HEK293T (cell line): ENCODE measurements around the gene ANXA6.

Experiments used
- ARNT ChIP-seq: fragments of 450-650 bp; IDR thresholded peaks from 2 replicates; pipeline ENCODE4 v1.6.1; 2017; ENCODE audit warnings: mild to moderate bottlenecking
- BHLHE40 ChIP-seq: fragments of 450-650 bp; IDR thresholded peaks from 2 replicates; pipeline ENCODE4 v1.6.1; 2016; ENCODE audit warnings: mild to moderate bottlenecking, moderate library complexity, borderline replicate concordance
- CTBP1 ChIP-seq: fragments of 450-650 bp; IDR thresholded peaks from 2 replicates; pipeline ENCODE4 v1.6.1; 2016; ENCODE audit warnings: borderline replicate concordance
- ELF4 ChIP-seq: fragments of 450-650 bp; IDR thresholded peaks from 2 replicates; pipeline ENCODE4 v1.6.1; 2017; ENCODE audit warnings: antibody characterized with exemption
- FOXA1 ChIP-seq: fragments of 450-650 bp; IDR thresholded peaks from 2 replicates; pipeline ENCODE4 v1.6.1; 2016; ENCODE audit warnings: mild to moderate bottlenecking
- FOXK2 ChIP-seq: fragments of 450-650 bp; IDR thresholded peaks from 2 replicates; pipeline ENCODE4 v1.6.1; 2016; ENCODE audit warnings: mild to moderate bottlenecking
- HDGF ChIP-seq: fragments of 450-650 bp; IDR thresholded peaks from 2 replicates; pipeline ENCODE4 v1.6.1; 2017; ENCODE audit warnings: antibody characterized with exemption, borderline replicate concordance
- LEF1 ChIP-seq: fragments of 450-650 bp; IDR thresholded peaks from 2 replicates; pipeline ENCODE4 v1.6.1; 2017; ENCODE audit warnings: mild to moderate bottlenecking, borderline replicate concordance
- NFRKB ChIP-seq: fragments of 450-650 bp; IDR thresholded peaks from 2 replicates; pipeline ENCODE4 v1.6.1; 2016; ENCODE audit warnings: mild to moderate bottlenecking, moderate library complexity
- SP1 ChIP-seq: fragments of 450-650 bp; IDR thresholded peaks from 2 replicates; pipeline ENCODE4 v1.6.1; 2017
- TARDBP ChIP-seq: fragments of 450-650 bp; IDR thresholded peaks from 2 replicates; pipeline ENCODE4 v1.6.1; 2016

GRCh38 chr5:151191661-151192060 is 34.1 kb upstream of the ANXA6 start:
- TF ChIP-seq FOXA1 (no peak), ARNT (no peak), BHLHE40 (no peak), ELF4 (no peak), TARDBP (no peak), LEF1 (no peak), SP1 (no peak), CTBP1 (no peak), NFRKB (no peak), HDGF (no peak), FOXK2 (no peak)
